ENCODE measurements around the gene CAPN13. TPM values are rescaled to one million over a fixed set of nuclear protein-coding genes. Genes with fewer than 3 reads are reported as not detected.

Gene CAPN13
- total and polyA plus RNA-seq, 2 of the 4 experiments (the other 2 are of a cell fraction): not detected

DNA sequence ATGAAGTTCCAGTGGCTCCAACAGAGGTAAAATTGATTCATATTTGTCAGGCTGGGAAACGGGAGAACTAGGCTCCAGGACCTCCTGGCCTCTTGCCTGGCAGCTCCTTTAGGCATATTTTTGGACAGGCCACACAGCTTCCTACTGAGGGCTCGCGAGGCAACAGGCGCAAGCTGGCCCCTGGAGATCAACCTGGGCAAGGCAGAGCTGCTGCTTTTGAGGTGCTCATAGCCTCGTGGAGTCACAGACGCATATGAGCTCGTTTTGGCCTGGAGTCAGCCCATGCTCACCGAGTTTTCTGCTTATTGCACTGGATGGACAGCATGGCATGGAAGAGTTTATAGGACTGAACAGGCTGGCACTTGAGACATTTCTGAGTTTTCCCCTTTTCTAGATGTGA is 97.7 kb downstream of the CAPN13 start:
- H2BK120ac ChIP-seq (ENCODE audit: low read depth, low read length): no peak overlapping the region
- no peak overlapping the region for H3K14ac ChIP-seq (replicated peaks; ENCODE audit: low read depth, low read length)
- H4K5ac ChIP-seq (ENCODE audit: low read depth, low read length): no peak overlapping the region
- H2AK5ac ChIP-seq (ENCODE audit: low read depth, low read length): peak overlapping the region; percentile 50; the same call in 1 of the 2 replicates
- TF ChIP-seq MAFK (IDR thresholded peaks at IDR 0.05; ENCODE audit: low read depth, low read length) (no peak), FOS (IDR thresholded peaks at IDR 0.05; ENCODE audit: low read depth, low read length) (no peak), CHD1 (IDR thresholded peaks at IDR 0.05; ENCODE audit: low read depth, low read length) (no peak)
- no peak overlapping the region for H3K56ac ChIP-seq (ENCODE audit: extremely low read depth, insufficient read depth, low read length)
- no peak overlapping the region for H3K4me3 ChIP-seq (ENCODE audit: insufficient read depth, low read depth, low read length)
- no peak overlapping the region for H3K9ac ChIP-seq (ENCODE audit: low read depth, low read length)
- no peak overlapping the region for H4K91ac ChIP-seq (ENCODE audit: insufficient read depth, low read depth, low read length)
- H3K4ac ChIP-seq (ENCODE audit: low read depth, low read length): no peak overlapping the region; the same call in 1 of the 2 replicates
- H3K23ac ChIP-seq (ENCODE audit: low read depth, low read length): no peak overlapping the region
- H4K20me1 ChIP-seq (ENCODE audit: insufficient read depth, low read length): no peaks in the 10 kb centered on the region
- peaks cover 3% of the 10 kb centered on the region for H3K4me1 ChIP-seq (ENCODE audit: control insufficient read depth, insufficient read depth, low read length)
- H3K9me1 ChIP-seq (ENCODE audit: insufficient read depth, low read length): peaks cover 6% of the 10 kb centered on the region; the same call in 1 of the 2 replicates
- no TSS peak for BruUV-seq (replicated peaks)
- ChIA-PET CTCF (interaction anchor here (1.3 to 8.2 kb wide), 3 partner anchors 461 to 545 kb away, joined by 3 to 99 read pairs (median 49); no protein-coding TSS in a partner anchor), POLR2A (ENCODE audit: unreplicated experiment) (no interaction called here)
- no peaks in the 10 kb centered on the region for H3K9me3 ChIP-seq (ENCODE audit: control insufficient read depth, insufficient read depth, low read length)
- no peak overlapping the region for H2AK9ac ChIP-seq (replicated peaks; ENCODE audit: low read depth, low read length, poor library complexity)
- ATAC-seq (ENCODE audit: low read depth): no peak
- H3K18ac ChIP-seq (ENCODE audit: low read depth, low read length): no peak overlapping the region
- intact Hi-C loops (cut with micrococcal nuclease): loop anchor here (10.0 kb wide), 3 partner anchors 195 to 475 kb away; partner anchors contain the start of gene LBH
- H2BK20ac ChIP-seq (ENCODE audit: low read depth, low read length): peak overlapping the region; percentile 14; the same call in 1 of the 2 replicates
- WGBS, 2 experiments (ENCODE audit: extremely low coverage in 2 of 2, insufficient read length in 1 of 2): 83% methylated on average over 8 of the region's 8 CpGs; no CpG with 5 or more reads in 1 of the 2 experiments
- no peak overlapping the region for H2AFZ ChIP-seq (replicated peaks; ENCODE audit: low read length, poor library complexity)
- no peaks in the 10 kb centered on the region for H3K36me3 ChIP-seq (ENCODE audit: control insufficient read depth, insufficient read depth, low read length)
- H3K4me2 ChIP-seq (ENCODE audit: low read depth, low read length): no peak overlapping the region
- dilution Hi-C loops (cut with HindIII; ENCODE audit: low sequenced_read_pairs, unreplicated experiment): no loop called here
- no peak overlapping the region for H3K27ac ChIP-seq (ENCODE audit: insufficient read depth, low read length)
- no peak overlapping the region for H2BK5ac ChIP-seq (ENCODE audit: low read depth, low read length, poor library complexity, severe bottlenecking)
- H4K8ac ChIP-seq (ENCODE audit: low read depth in 2 of 2, low read length in 2 of 2): no peak overlapping the region; a peak in 1 of 4 replicates
- H3K27me3 ChIP-seq (ENCODE audit: control insufficient read depth, insufficient read depth, low read length): no peaks in the 10 kb centered on the region
- in situ Hi-C loops (cut with MboI; ENCODE audit: low sequenced_read_pairs): loop anchor here (5.0 kb wide), 2 partner anchors 497 to 542 kb away; no protein-coding TSS in a partner anchor
- no peak for DNase-seq
- peak overlapping the region; percentile 34; the same call in 2 of the 3 replicates for H2BK15ac ChIP-seq (ENCODE audit: low read depth, low read length)
- 0 out of 4 replicates have a peak, but pooled peaks cover 0 to 3% of the 10 kb centered on the region in 2 experiments for H3K79me1 ChIP-seq (ENCODE audit: low read depth in 1 of 2, low read length in 2 of 2)
